ENCODE results near the gene PTP4A2. TPM values are rescaled to one million over a fixed set of nuclear protein-coding genes. Genes with fewer than 3 reads are reported as not detected.

Gene PTP4A2
- polyA plus RNA-seq, 3 donors, result 227 to 501 (median 294) TPM

DNA sequence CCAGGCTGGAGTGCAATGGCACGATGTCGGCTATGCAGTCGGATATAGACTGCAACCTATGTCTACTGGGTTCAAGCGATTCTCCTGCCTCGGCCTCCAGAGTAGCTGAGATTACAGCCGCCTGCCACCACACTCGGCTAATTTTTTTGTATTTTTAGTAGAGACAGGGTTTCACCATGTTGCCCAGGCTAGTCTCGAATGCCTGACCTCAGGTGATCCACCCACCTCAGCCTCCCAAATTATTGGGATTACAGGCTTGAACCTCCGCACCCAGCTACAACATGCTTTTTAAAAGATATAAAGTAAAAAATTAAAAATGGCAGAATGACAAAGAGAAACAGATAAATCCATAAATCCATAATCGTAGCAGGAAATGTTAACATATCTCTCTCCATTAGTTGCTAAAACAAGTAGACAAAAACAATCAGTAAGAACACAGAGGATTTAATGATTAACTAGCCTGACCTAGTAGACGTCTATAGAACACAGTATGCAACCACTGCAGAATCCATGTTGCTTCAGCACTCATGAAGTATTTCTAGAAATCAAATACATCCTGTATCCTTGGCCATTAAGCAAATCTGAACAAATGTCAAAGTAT lies 62.4 kb downstream of the PTP4A2 start:
- H3K27me3 ChIP-seq (ENCODE audit: control insufficient read depth in 2 of 2, insufficient read depth in 2 of 2, low read length in 2 of 2), result no peaks in the 10 kb centered on the region
- H3K36me3 ChIP-seq (replicated peaks in 1 of 2; ENCODE audit: control insufficient read depth in 1 of 2, insufficient read depth in 2 of 2, low read length in 2 of 2), result no peaks in the 10 kb centered on the region
- no peak overlapping the region for H3K4me2 ChIP-seq (replicated peaks; ENCODE audit: extremely low read depth, low read length, poor library complexity, severe bottlenecking)
- Mint-ChIP-seq H3K4me1 (peaks cover 11% of the 10 kb centered on the region), H3K36me3 (no peaks in the 10 kb centered on the region), H3K4me3 (no peak overlapping the region), H3K27ac (no peak overlapping the region), H3K27me3 (ENCODE audit: low read depth in 3 of 3) (peaks cover 2 to 4% (median 2%) of the 10 kb centered on the region in 3 donors), H3K9me3 (peaks cover 0 to 4% (median 2%) of the 10 kb centered on the region in 7 donors)
- no peak overlapping the region for H3K9ac ChIP-seq (ENCODE audit: insufficient read depth, low read length, poor library complexity, severe bottlenecking)
- H3K9me3 ChIP-seq (replicated peaks in 1 of 2; ENCODE audit: control insufficient read depth in 1 of 2, insufficient read depth in 1 of 2, low read length in 2 of 2), result no peaks in the 10 kb centered on the region
- H2AFZ ChIP-seq (ENCODE audit: insufficient read depth, low read depth, low read length, poor library complexity, severe bottlenecking), result no peak overlapping the region
- H3K79me2 ChIP-seq (ENCODE audit: insufficient read depth, low read length), result no peaks in the 10 kb centered on the region
- no peak overlapping the region for H3K4me3 ChIP-seq (replicated peaks in 1 of 3; ENCODE audit: low read depth in 2 of 3, low read length in 3 of 3)
- intact Hi-C loops (cut with micrococcal nuclease), result no loop called here
- TF ChIP-seq, protein P1, sequence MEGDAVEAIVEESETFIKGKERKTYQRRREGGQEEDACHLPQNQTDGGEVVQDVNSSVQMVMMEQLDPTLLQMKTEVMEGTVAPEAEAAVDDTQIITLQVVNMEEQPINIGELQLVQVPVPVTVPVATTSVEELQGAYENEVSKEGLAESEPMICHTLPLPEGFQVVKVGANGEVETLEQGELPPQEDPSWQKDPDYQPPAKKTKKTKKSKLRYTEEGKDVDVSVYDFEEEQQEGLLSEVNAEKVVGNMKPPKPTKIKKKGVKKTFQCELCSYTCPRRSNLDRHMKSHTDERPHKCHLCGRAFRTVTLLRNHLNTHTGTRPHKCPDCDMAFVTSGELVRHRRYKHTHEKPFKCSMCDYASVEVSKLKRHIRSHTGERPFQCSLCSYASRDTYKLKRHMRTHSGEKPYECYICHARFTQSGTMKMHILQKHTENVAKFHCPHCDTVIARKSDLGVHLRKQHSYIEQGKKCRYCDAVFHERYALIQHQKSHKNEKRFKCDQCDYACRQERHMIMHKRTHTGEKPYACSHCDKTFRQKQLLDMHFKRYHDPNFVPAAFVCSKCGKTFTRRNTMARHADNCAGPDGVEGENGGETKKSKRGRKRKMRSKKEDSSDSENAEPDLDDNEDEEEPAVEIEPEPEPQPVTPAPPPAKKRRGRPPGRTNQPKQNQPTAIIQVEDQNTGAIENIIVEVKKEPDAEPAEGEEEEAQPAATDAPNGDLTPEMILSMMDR (IDR thresholded peaks at IDR 0.05), result no peak
- no peaks in the 10 kb centered on the region for H4K20me1 ChIP-seq (ENCODE audit: insufficient read depth, low read length)
- peaks cover 0 to 3% of the 10 kb centered on the region in 2 donors for H3K4me1 ChIP-seq (ENCODE audit: control insufficient read depth in 1 of 2, insufficient read depth in 2 of 2, low read length in 2 of 2)
- H3K27ac ChIP-seq (ENCODE audit: low read depth in 1 of 2, low read length in 2 of 2), result no peak overlapping the region
- WGBS (ENCODE audit: insufficient coverage), result 100% methylated on average over 2 of the region's 11 CpGs
- DNase-seq, result no peak

GRCh38 chr1:31874942-31875341 lies 63.2 kb downstream of the PTP4A2 start:
- Histone ChIP-seq H3K9me3 (replicated peaks in 1 of 2; ENCODE audit: control insufficient read depth in 1 of 2, insufficient read depth in 1 of 2, low read length in 2 of 2) (no peaks in the 10 kb centered on the region), H2AFZ (ENCODE audit: insufficient read depth, low read depth, low read length, poor library complexity, severe bottlenecking) (no peak overlapping the region), H3K36me3 (replicated peaks in 1 of 2; ENCODE audit: control insufficient read depth in 1 of 2, insufficient read depth in 2 of 2, low read length in 2 of 2) (no peaks in the 10 kb centered on the region), H4K20me1 (ENCODE audit: insufficient read depth, low read length) (no peaks in the 10 kb centered on the region), H3K9ac (ENCODE audit: insufficient read depth, low read length, poor library complexity, severe bottlenecking) (no peak overlapping the region), H3K27me3 (ENCODE audit: control insufficient read depth in 2 of 2, insufficient read depth in 2 of 2, low read length in 2 of 2) (no peaks in the 10 kb centered on the region), H3K4me2 (replicated peaks; ENCODE audit: extremely low read depth, low read length, poor library complexity, severe bottlenecking) (no peak overlapping the region), H3K4me3 (replicated peaks in 1 of 3; ENCODE audit: low read depth in 2 of 3, low read length in 3 of 3) (no peak overlapping the region), H3K79me2 (ENCODE audit: insufficient read depth, low read length) (no peaks in the 10 kb centered on the region), H3K27ac (ENCODE audit: low read depth in 1 of 2, low read length in 2 of 2) (no peak overlapping the region), H3K4me1 (ENCODE audit: control insufficient read depth in 1 of 2, insufficient read depth in 2 of 2, low read length in 2 of 2) (peaks cover 0 to 3% of the 10 kb centered on the region in 2 donors)
- H3K4me3 Mint-ChIP-seq, result no peak overlapping the region
- H3K36me3 Mint-ChIP-seq, result no peaks in the 10 kb centered on the region
- no peak overlapping the region for H3K27ac Mint-ChIP-seq
- no CpG with 5 or more reads among the region's 3 CpGs for WGBS (ENCODE audit: insufficient coverage)
- peaks cover 0 to 3% (median 2%) of the 10 kb centered on the region in 3 donors for H3K27me3 Mint-ChIP-seq (ENCODE audit: low read depth in 3 of 3)
- TF ChIP-seq, protein P1 (IDR thresholded peaks at IDR 0.05), result no peak
- H3K4me1 Mint-ChIP-seq, result peaks cover 11% of the 10 kb centered on the region
- DNase-seq, result no peak
- intact Hi-C loops (cut with micrococcal nuclease), result no loop called here
- peaks cover 0 to 4% (median 1%) of the 10 kb centered on the region in 7 donors for H3K9me3 Mint-ChIP-seq

All from CD14-positive monocyte (primary cell).